Measurements from ENCODE around the gene SPN. TPM values are rescaled to one million over a fixed set of nuclear protein-coding genes. Genes with fewer than 3 reads are reported as not detected.

The SPN gene
- total and polyA plus RNA-seq, 9 of the 15 experiments (the other 6 are each of a cell fraction or from before 2014, with no cell fraction given), result 24.3 to 225 (median 79.4) TPM

DNA sequence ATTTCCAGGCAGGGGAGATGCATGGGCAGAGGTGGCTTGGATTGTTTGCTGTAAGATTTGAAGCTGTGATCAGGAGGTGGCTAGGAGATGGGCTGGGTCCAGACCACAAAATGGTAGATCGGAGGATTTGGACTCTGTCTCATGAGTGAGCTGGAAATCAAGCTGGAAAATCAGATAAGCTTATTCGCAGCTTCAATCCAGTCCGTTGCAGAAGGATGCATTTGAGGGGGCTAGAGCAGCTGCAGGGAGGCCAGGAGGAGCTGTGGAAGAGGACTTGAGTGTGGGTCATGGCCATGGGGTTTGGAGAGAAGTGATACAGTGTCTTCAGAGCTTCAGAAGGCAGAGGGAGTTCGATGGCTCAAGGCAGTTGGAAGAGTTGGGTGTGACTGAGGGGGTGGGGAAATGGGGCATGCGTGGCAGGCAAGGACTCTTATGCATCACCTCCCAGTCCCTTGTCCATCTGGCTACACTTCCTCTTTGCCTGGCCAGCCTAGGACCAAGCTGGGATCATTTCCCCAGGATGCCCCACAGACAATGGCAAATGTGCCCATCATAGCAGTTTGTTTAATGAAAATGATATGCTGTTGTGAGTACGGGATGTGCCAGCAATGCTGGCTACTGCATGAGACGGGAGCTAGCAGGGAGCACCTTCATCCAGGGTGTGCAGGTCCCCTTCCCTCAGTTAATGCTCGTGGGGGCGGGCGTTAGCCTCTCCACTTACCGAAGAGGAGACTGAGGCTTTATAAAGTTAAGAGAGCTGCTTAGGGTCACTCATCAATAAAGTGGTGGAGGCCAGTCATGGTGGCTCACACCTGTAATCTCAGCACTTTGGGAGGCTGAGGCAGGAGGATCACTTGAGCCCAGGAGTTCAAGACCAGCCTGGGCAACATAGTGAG lies 36.5 kb downstream of the SPN start:
- 43% methylated on average over 11 of the region's 11 CpGs for WGBS (ENCODE audit: insufficient coverage, low coverage, missing lambda C conversion rate)
- intact Hi-C loops (cut with micrococcal nuclease), result loop anchor here (5.0 to 10.0 kb wide), 4 partner anchors 37 to 323 kb away; partner anchors contain the start of genes C16orf92, PAGR1 and SPN
- H3K27ac ChIP-seq (ENCODE audit: extremely low read depth, low read depth, low read length), result no peak overlapping the region
- peak overlapping the region in 1 of 2 experiments; percentile 49; a peak in 1 of 4 replicates for H3K9ac ChIP-seq (ENCODE audit: insufficient read depth in 1 of 2, low read depth in 2 of 2, low read length in 2 of 2)
- DNase-seq (ENCODE audit: extremely low read depth in 1 of 4, low spot score in 3 of 4) (peak in 3 of 4 experiments; percentile 27 to 43 (median 39)), FAIRE-seq (peak; percentile 71), ATAC-seq (peak; percentile 28; the same call in 2 of the 3 replicates)
- H3K4me1 ChIP-seq (replicated peaks in 1 of 2; ENCODE audit: control insufficient read depth in 2 of 2, insufficient read depth in 2 of 2, low read length in 2 of 2), result peaks cover 24 to 30% of the 10 kb centered on the region in 2 experiments
- POLR2A ChIA-PET, result interaction anchor here (0.5 to 2.2 kb wide), 22 partner anchors 10 to 1196 kb away, joined by 3 to 13 read pairs (median 4); partner anchors contain the start of genes MAZ, PAGR1, QPRT and TAOK2
- BruUV-seq (replicated peaks), result no TSS peak
- no peak overlapping the region for H2AFZ ChIP-seq (ENCODE audit: low read depth, low read length)
- no peak overlapping the region for H3K4me3 ChIP-seq
- H3K9me1 ChIP-seq (ENCODE audit: control insufficient read depth, insufficient read depth, low read length), result no peaks in the 10 kb centered on the region
- in situ Hi-C loops (cut with MboI), result loop anchor here (10.0 kb wide), 1 partner anchor 325 kb away; the partner anchor contains the start of gene C16orf92
- no peaks in the 10 kb centered on the region; the same call in 1 of the 3 replicates for H3K79me2 ChIP-seq (ENCODE audit: control insufficient read depth, insufficient read depth, low read length)
- H3K36me3 ChIP-seq (ENCODE audit: control insufficient read depth, insufficient read depth, low read length), result peaks cover 25% of the 10 kb centered on the region; the same call in 1 of the 3 replicates
- no peaks in the 10 kb centered on the region for H3K9me3 ChIP-seq (replicated peaks; ENCODE audit: control insufficient read depth, insufficient read depth, low read depth, low read length)
- H3K27me3 ChIP-seq (ENCODE audit: control insufficient read depth in 2 of 2, insufficient read depth in 2 of 2, low read length in 2 of 2), result no peaks in the 10 kb centered on the region
- H4K20me1 ChIP-seq (replicated peaks; ENCODE audit: control insufficient read depth, insufficient read depth, low read length), result no peaks in the 10 kb centered on the region
- H3K4me2 ChIP-seq (ENCODE audit: insufficient read depth, low read length), result peak overlapping the region; percentile 26; the same call in 1 of the 2 replicates
- CTCF ChIA-PET (ENCODE audit: low intra/inter-chr PET ratio), result interaction anchor here (1.0 to 1.5 kb wide), 2 partner anchors 11 to 117 kb away, joined by 3 to 5 read pairs; partner anchors contain the start of gene PAGR1
- TF ChIP-seq, protein P1, sequence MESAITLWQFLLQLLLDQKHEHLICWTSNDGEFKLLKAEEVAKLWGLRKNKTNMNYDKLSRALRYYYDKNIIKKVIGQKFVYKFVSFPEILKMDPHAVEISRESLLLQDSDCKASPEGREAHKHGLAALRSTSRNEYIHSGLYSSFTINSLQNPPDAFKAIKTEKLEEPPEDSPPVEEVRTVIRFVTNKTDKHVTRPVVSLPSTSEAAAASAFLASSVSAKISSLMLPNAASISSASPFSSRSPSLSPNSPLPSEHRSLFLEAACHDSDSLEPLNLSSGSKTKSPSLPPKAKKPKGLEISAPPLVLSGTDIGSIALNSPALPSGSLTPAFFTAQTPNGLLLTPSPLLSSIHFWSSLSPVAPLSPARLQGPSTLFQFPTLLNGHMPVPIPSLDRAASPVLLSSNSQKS (CRISPR knock-in tag; IDR thresholded peaks at IDR 0.05), result no peak
- TF ChIP-seq GATA2 (CRISPR knock-in tag; IDR thresholded peaks at IDR 0.05), result peak; percentile 64; the same call in 1 of the 2 replicates
- 0 out of 2 replicates have a peak, but pooled peaks have one; percentile 31 for TF ChIP-seq HDAC2 (IDR thresholded peaks at IDR 0.05)
- 0 out of 2 replicates have a peak, but pooled peaks have one; percentile 5 for TF ChIP-seq ATF7 (IDR thresholded peaks at IDR 0.05)
- TF ChIP-seq NRF1 (conservative IDR thresholded peaks at IDR 0.05 in 1 of 2, IDR thresholded peaks at IDR 0.05 in 1 of 2), result peak; percentile 59 to 66
- TF ChIP-seq ZNF740 (CRISPR knock-in tag; IDR thresholded peaks at IDR 0.05), result no peak
- no peak for TF ChIP-seq ZNF740 (tag; IDR thresholded peaks at IDR 0.05)
- TF ChIP-seq, protein P2, sequence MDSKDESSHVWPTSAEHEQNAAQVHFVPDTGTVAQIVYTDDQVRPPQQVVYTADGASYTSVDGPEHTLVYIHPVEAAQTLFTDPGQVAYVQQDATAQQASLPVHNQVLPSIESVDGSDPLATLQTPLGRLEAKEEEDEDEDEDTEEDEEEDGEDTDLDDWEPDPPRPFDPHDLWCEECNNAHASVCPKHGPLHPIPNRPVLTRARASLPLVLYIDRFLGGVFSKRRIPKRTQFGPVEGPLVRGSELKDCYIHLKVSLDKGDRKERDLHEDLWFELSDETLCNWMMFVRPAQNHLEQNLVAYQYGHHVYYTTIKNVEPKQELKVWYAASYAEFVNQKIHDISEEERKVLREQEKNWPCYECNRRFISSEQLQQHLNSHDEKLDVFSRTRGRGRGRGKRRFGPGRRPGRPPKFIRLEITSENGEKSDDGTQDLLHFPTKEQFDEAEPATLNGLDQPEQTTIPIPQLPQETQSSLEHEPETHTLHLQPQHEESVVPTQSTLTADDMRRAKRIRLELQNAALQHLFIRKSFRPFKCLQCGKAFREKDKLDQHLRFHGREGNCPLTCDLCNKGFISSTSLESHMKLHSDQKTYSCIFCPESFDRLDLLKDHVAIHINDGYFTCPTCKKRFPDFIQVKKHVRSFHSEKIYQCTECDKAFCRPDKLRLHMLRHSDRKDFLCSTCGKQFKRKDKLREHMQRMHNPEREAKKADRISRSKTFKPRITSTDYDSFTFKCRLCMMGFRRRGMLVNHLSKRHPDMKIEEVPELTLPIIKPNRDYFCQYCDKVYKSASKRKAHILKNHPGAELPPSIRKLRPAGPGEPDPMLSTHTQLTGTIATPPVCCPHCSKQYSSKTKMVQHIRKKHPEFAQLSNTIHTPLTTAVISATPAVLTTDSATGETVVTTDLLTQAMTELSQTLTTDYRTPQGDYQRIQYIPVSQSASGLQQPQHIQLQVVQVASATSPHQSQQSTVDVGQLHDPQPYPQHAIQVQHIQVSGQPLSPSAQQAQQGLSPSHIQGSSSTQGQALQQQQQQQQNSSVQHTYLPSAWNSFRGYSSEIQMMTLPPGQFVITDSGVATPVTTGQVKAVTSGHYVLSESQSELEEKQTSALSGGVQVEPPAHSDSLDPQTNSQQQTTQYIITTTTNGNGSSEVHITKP (IDR thresholded peaks at IDR 0.05; ENCODE audit: partially characterized antibody), result peak; percentile 3
- TF ChIP-seq ZNF24 (IDR thresholded peaks at IDR 0.05), result no peak
- TF ChIP-seq NR2C2 (CRISPR knock-in tag; IDR thresholded peaks at IDR 0.05), result no peak
- no peak for TF ChIP-seq NR2C2 (tag; IDR thresholded peaks at IDR 0.05)
- TF ChIP-seq ARID1B (IDR thresholded peaks at IDR 0.05), result peak; percentile 53
- no peak for TF ChIP-seq NFATC3 (IDR thresholded peaks at IDR 0.05)
- TF ChIP-seq NR4A1 (CRISPR knock-in tag; IDR thresholded peaks at IDR 0.05), result no peak
- TF ChIP-seq NR4A1 (tag; IDR thresholded peaks at IDR 0.05), result 0 out of 2 replicates have a peak, but pooled peaks have one; percentile 43
